Bladder microvascular endothelial cell (primary cell): Measurements from ENCODE around the gene KCTD3. TPM values are rescaled to one million over a fixed set of nuclear protein-coding genes. Genes with fewer than 3 reads are reported as not detected.

Experiments
- total RNA-seq: library from RNA; depleted of rRNA; stranded (reverse); fragments of >200 nt; gene quantifications from 2 replicates; pipeline ENCODE4 v1.2.3, GENCODE V29; 2014

The KCTD3 gene
- total RNA-seq = 45.8 and 63.4 TPM in 2 replicates

DNA sequence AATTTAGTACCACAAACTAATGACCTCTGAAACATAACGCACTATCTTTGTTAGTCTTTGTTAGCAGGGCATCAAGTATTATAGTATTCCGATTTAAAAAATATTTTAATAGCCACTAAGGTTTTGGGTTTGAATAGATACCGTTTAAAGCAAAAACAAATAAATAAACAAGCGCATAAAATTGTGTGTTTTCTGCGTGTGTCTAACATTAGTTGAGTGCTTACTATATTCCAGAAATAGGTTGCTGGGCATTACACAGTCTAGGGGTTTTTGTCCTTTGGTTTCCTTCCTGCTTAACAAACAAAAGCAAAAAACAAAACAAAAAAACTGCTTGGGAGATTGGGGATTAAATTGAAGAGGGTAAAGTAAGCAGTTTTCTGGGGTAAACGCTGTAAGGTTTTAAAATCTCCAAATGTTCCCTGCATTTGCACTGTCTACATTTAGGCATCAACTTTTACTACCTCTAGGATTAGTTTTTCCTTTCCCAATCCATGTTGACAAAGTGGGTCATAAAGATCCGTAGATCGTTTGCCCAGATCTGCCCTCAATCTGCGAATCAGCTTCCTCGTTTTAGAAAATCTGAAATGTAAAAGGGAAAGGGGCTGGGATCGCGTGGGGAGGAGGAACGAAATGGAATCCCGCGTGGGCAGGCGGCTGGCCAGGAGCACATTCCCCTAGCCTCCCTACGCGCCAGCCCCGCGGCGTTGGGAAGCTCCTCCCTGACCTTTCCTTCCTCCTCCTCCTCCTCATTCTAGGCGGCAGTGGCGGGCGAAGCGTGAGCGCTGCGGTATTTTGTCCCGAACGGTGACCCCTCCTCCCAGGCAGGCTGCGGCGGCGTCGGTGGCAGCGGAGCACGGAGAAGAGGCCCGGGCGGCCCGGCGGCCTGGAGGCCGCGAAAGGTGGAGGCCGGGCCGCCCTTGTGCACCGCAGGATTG lies at the start of gene KCTD3:
TSS of gene KCTD3 (plus strand) at position 749 of the 935 bp plus-strand sequence. CDS start 382 bp downstream, outside the sequence.

